GM23338 (cell line): Measurements from ENCODE around the gene FUT3.

Experiments used
- CTCF ChIP-seq, 2 experiments: fragments of 200-600 bp in 1 of 2; sonication (generic) in 1 of 2; conservative IDR thresholded peaks; 2 replicates each; pipeline versions ENCODE4 v1.5.1 to v1.6.1; 2016 to 2017; ENCODE audit warnings: antibody characterized with exemption in 2 of 2, low read depth in 2 of 2, mild to moderate bottlenecking in 2 of 2, moderate library complexity in 1 of 2
- ETS1 ChIP-seq: IDR thresholded peaks from 2 replicates; pipeline ENCODE4 v1.6.1; 2016; ENCODE audit warnings: antibody characterized with exemption
- EZH2phosphoT487 ChIP-seq: fragments of 200-600 bp; sonication (generic); IDR thresholded peaks from one replicate; pipeline ENCODE4 v1.8.1; 2018; ENCODE audit warnings: antibody characterized with exemption; ENCODE audit not compliant: unreplicated experiment
- POLR2AphosphoS5 ChIP-seq: IDR thresholded peaks from 2 replicates; pipeline ENCODE4 v1.6.1; 2016; ENCODE audit warnings: antibody characterized with exemption, low read depth

GRCh38 chr19:5896365-5897076 is 45.3 kb upstream of the FUT3 start:
- TF ChIP-seq EZH2phosphoT487 (no peak), ETS1 (no peak), CTCF (conservative IDR thresholded peaks at IDR 0.05; ENCODE audit: low read depth in 2 of 2) (no peak), POLR2AphosphoS5 (no peak)
